ACHN (cell line): ENCODE measurements around the gene TMEM202.
"Not testable (repeated sequence)": the region's sequence is repeated elsewhere in the genome, so short reads cannot be mapped to it uniquely, and the experiment has no call there.

Experiments
- DNase-seq: peaks from one replicate; pipeline ENCODE4 v3.0.0-alpha.2; 2015
- in situ Hi-C: cut with HindIII; loops from 2 replicates; pipeline ENCODE4 v1.10.0; 2017; ENCODE audit warnings: low sequenced_read_pairs, low pct_ligation_motif_present, low pct_unique_long_range_greater_than_20kb

TMEM202 gene

DNA sequence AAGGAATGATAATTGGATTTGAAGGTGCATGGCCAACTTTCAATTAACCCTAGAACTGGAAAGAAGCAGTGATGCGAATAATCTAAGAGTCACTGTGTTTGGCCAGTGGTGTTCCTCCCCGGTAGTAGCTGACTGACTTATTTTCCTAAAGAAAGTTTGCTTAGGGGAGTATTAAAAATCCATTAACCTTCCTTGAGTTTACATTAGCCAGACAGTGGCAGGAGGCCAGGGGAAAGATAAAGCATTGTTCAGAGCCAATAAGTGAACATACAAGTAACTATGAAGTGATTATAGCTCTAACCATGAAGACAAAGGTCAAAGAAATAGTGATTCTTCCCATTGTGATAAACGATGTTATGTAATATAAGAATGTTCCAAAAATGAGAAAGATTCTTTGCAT is 8.9 kb upstream of the TMEM202 start:
- in situ Hi-C loops: no loop called here
- DNase-seq: no peak

DNA sequence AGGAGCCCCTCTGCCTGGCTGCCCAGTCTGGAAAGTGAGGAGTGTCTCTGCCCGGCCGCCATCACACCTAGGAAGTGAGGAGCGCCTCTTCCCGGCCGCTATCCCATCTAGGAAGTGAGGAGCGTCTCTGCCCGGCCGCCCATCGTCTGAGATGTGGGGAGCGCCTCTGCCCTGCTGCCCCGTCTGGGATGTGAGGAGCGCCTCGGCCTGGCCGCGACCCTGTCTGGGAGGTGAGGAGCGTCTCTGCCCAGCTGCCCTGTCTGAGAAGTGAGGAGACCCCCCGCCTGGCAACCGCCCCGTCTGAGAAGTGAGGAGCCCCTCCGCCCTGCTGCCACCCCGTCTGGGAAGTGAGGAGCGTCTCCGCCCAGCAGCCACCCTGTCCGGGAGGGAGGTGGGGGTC is 1.8 kb upstream of the TMEM202 start:
- DNase-seq, in situ Hi-C loops: not testable (repeated sequence)

DNA sequence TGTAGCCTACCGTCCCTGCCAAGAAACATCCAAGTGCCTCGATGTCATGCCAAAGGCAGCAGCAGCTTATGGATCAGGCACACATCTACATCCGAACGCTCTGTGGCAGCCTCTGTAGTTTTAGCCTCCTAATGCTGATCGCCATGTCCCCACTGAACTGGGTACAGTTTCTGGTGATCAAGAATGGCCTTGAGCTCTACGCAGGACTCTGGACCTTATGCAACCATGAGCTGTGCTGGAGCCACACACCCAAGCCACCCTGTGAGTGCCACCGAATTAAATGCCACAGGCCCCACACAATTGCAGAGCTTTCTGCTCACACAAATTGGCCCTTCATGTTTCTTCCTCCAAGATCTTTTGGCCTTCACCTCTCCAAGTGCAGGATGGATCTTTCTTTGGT is 543 bp downstream of the TMEM202 start:
- DNase-seq: no peak
- in situ Hi-C loops: no loop called here

DNA sequence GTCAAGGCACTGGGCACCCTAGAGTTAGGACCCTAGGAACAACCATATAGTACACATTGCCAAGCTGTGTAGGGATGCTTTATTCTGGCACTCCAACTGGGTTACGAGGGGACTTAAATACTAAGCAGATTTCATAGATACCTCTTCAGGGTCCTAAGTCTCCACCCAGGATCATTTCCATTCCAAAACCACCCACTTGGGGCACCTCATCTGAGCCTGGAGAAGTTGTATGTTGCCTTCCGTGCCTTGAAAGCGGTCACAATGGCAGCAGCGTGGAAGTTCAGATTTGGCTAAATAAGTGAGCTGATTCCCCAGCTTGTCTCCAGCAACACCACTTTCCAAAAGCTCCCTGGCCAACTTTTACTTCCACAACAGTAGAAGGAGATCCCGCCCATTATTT is 4.6 kb downstream of the TMEM202 start:
- in situ Hi-C loops: no loop called here
- no peak for DNase-seq

DNA sequence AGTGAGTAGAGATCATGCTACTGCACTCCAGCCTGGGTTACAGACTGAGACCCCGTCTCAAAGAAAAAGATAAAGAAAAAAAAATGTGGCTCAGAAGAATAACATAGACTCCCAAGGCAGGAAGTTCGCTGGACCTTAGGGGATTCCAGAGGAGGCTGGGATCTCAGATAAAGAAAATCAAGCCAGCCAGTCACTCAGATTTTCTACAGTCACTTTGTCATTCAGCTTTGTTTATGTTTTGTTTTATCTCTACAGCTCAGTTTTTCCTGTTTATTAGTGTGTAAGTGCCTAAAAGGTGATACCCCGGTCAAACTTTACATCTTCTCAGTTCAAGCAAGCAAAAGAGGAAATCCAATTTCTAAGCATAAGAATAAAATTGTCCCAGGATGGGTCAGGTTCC is 6.3 kb downstream of the TMEM202 start:
- no peak for DNase-seq
- in situ Hi-C loops: no loop called here

DNA sequence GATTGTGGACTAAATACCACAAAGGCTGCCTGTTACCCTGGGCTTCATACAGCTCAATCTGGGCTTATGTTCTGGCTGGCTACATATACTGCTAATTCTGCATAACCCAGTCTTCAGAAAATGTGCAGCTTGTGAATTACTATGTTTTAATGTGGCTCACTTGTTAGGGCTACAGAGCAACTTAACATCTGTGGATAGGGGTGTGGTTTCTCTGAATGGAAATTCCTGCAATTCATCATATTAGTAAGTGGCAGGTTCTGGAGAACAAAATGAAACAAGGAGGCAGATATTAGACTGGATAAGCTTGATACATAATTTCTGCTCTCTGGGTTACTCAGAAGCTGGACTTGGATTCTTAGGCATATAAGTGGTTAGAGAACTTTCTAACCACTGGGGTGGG is 6.7 kb downstream of the TMEM202 start:
- no peak for DNase-seq
- in situ Hi-C loops: no loop called here

DNA sequence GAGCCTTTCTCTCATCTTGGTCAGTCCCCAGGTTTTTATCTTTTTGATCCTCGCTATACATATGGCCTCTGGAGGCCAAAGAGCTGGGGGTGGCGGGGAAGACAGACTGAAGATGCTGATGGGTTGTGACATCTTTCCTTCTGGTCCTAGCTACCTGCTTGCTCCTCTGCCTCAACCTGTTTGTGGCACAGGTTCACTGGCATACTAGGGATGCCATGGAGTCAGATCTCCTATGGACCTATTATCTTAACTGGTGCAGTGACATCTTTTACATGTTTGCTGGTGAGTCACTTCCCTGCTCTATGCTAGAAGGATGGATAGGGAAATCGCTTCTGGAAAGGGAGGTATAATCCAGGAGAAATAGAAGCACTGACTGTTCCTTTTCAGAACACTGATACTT is 8.8 kb downstream of the TMEM202 start:
- no peak for DNase-seq
- in situ Hi-C loops: no loop called here

DNA sequence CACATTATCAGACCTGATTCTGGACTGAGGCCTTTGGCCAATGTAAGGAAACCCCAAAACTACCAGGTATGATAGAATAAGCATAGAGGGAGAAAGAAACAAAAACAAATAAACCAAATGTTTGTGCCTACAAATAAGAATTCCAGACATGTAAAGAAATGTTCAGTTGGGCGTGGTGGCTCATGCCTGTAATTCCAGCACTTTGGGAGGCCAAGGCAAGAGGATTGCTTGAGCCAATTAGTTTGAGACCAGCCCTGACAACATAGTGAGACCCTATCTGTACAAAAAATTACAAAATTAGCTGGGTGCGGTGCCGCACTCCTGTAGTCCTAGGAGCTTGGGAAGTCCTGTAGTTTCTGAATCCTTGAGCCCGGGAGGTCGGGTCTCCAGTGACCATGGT is 13.0 kb downstream of the TMEM202 start:
- in situ Hi-C loops: no loop called here
- DNase-seq: no peak

DNA sequence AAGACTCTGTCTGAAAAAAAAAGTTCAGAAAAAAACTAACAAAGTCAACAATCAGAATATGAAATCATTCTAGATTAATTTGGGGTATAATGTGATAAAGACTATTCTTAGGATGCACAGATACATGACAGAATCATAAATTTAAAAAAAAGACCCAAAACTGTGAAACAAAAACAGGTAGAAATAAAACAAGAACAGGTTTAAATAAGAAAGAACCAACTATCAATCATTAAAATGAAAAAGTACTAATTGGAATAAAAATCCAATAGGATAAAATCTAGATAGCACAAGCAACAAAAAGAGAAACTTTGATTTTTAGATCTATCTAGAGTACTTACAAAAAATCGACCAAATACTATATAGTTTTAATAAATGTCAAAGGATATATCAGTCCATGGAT is 13.4 kb downstream of the TMEM202 start:
- no peak for DNase-seq
- in situ Hi-C loops: no loop called here

DNA sequence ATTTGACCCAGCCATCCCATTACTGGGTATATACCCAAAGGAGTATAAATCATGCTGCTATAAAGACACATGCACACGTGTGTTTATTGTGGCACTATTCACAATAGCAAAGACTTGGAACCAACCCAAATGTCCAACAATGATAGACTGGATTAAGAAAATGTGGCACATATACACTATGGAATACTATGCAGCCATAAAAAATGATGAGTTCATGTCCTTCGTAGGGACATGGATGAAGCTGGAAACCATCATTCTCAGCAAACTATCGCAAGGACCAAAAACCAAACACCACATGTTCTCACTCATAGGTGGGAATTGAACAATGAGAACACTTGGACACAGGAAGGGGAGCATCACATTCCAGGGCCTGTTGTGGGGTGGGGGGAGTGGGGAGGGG is 15.2 kb downstream of the TMEM202 start:
- DNase-seq, in situ Hi-C loops: not testable (repeated sequence)

DNA sequence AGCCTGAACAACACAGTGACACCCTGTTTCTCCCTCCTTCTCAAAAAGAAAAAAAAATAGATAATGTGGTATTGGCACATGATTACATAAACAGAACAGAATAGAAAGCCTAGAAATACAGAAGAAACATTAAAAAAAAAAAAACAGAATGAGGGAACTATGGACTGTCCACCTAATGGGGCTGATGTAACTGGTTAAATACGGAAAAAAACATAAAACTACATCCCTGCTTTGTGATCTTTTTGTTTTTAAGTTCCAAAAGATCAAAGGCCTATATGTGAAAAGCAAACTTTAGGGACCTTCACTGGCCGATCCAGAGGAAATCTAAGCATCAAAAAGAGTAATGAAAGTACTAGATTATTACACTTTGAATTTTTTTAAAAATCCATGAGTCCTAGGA is 17.2 kb downstream of the TMEM202 start:
- in situ Hi-C loops: no loop called here
- no peak for DNase-seq

DNA sequence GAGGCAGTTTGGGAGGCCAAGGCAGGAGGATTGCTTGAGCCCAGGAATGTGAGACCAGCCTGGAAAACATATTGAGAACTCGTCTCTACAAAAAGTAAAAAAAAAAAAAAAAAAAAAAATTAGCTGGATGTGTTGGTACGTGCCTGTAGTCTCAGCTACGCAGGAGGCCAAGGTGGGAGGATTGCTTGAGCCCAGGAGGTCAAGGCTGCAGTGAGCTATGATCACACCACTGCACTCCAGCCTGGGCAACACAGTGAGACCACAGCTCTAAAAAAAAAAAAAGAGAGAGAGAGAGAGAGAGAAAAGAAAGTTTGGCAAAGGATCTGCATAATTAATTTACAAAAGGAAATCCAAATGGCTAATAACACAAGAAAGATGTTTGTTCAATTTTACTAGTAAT is 21.7 kb downstream of the TMEM202 start:
- in situ Hi-C loops, DNase-seq: not testable (repeated sequence)

DNA sequence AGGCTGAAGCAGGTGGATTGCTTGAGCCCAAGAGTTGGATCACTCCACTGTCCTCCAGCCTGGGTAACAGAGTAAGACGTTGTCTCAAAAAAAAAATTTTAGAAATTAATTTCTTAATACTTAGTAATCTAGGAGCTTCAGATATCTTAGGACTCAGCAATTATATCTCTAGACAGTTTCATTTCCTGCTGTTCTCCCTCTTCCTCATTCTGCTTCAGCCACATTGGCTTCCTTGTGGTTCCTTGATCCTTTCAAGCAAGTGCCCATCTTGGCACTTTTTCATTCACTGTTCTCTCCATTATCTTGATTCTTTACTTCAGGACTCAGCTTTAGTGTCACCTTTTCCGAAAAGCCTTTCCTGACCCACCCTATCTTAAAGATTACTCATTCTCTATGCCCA is 22.5 kb downstream of the TMEM202 start:
- no peak for DNase-seq
- in situ Hi-C loops: no loop called here

DNA sequence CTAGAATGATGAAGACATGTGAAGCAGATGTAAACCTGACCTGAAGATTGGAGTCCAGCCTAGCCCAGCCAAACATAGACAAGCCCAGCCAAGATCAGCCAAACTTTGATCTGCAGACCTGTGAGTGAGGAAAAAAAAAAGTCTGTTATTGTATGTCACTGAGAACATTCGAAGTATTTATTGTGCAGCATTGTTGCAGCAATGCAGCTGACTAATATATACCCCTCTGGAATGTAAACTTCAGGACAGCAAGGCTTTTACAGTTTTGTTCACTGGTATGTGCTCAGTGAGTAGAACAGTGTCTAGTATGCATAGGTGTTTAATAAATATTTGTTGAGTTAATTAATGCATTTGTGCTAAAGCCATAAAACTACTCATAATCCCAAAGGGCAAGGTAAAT is 23.4 kb downstream of the TMEM202 start:
- in situ Hi-C loops: no loop called here

DNA sequence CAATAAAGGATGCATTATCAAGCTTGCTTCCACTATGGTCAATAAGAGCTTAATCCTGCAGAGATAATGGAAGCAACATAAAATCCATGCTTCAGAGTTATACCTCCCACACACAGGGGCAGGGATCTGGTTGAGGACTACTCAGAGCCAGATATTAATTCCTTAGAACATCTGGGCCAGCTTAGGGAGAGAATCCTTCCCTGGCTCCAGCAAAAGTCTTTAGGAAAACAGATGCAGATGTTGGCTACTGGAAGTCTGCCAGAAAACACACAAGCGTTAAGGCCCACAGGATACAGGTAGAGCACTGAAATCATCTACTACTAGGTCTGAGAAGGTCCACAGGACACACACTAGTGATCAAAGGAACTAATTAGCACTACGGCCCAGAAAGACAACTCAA is 25.2 kb downstream of the TMEM202 start:
- in situ Hi-C loops: no loop called here
- no peak for DNase-seq

More for the DNA sequence above, 23.4 kb downstream of the TMEM202 start:
- DNase-seq: no peak

DNA sequence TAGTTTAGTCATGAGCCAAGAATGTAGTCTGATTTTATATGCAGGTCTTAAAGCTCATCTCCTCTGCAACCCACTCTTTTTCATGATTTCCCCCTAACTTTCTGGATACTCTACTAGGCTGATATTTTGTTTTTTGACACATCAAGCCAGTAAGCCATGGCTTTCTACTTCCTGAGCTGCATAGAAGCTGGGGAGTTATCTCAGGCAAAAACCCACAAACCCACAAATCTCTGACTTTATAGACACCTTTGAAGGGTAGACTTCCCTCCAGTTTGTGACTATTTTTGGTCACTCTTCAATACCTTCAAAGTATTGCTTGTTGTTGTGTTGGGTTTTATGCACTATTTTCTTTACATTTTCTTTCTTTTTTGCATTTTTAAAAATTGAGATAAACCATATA is 28.6 kb downstream of the TMEM202 start:
- no peak for DNase-seq
- in situ Hi-C loops: no loop called here

DNA sequence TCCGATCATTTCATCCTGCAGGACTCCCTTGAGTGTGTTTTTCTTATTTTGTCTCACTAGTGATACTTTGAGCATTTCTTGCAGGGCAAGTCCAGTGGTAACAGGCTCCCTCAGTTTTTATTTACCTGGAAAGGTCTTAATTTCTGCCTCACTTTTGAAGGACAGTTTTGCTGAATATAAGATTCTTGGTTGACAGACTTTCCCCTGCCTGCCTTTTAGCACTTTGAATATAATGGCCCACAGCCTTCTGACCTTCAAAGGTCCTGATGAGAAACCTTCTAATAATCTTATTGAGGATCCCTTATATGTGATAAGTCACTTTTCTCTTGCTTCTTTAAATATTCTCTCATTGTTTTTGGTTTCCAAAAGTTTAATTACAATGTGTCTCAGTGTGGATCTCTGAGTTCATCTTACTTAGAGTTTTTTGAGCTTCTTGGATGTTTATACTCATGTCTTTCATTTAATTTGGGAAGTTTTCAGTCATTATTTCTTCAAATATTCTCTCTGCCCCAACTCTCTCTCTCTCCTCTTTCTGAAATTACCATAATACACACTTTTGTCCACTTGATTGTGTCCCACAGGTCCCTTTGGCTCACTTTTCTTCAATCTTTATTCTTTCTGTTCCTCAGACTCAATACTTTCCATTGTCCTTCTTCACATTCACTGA is 39.7 kb downstream of the TMEM202 start:
- in situ Hi-C loops: no loop called here

DNA sequence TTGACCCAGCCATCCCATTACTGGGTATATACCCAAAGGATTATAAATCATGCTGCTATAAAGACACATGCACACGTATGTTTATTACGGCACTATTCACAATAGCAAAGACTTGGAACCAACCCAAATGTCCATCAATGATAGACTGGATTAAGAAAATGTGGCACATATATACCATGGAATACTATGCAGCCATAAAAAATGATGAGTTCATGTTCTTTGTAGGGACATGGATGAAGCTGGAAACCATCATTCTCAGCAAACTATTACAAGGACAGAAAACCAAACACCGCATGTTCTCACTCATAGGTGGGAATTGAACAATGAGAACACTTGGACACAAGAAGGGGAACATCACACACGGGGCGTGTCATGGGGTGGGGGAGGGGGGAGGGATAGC is 44.7 kb downstream of the TMEM202 start:
- DNase-seq, in situ Hi-C loops: not testable (repeated sequence)

More for the DNA sequence above, 39.7 kb downstream of the TMEM202 start:
- no peak for DNase-seq

DNA sequence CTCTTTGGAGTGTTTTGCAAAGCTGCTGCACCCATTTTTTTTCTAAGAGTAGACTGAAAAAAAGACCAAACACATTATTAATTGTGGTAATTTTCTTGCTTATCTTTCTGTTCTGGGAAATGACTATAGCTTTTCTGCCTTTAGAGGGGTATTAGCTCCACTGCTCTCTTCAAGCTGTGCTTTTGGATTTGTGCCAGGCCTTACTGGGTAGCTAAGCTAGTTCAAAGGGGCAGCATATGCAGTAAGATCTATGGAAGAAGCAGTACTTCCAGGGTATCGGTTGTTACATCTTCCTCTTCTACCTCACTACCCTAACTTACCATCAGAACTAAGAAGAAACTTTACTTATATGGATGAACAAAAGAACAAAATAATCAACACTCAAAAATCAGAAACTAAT is 47.3 kb downstream of the TMEM202 start:
- no peak for DNase-seq
- in situ Hi-C loops: no loop called here

DNA sequence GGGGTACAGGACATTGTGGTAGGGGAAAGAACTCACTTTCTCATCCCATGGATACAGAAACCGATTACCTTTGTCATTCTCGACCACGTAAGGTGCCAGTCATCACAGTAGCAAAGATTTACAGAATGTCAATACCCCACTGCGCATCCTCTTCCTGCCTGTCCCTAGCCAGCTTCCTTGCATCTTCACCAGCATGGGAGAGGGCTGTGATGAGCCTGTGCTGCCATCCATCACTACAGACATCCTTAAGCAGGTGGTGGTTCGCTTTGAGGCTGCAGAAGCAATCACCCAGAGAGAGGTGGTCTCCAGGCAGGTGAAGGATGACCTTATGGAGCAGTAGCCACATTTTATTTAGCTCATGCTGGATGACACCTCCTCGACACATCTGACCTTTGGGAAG is 52.7 kb downstream of the TMEM202 start:
- in situ Hi-C loops: no loop called here

DNA sequence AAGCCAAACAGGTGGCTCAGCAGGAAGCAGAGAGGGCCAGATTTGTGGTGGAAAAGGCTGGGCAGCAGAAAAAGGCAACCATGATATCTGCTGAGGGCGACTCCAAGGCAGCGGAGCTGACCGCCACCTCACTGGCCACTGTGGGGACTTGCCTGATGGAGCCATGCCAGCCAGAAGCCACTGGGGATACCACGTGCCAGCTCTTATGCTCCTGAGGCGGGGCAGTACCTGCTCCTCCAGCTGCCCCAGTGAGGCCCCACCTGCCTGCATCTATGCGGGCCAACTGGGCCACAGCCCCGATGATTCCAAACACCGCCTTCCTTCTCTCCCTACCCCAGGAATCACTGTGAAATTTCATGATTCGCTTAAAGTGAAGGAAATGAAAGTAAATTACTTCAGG is 53.1 kb downstream of the TMEM202 start:
- in situ Hi-C loops: no loop called here
- no peak for DNase-seq

More for the DNA sequence above, 52.7 kb downstream of the TMEM202 start:
- DNase-seq: no peak
